Tongue (tissue), 2 donors: ENCODE data around the gene CABYR. TPM values are rescaled to one million over a fixed set of nuclear protein-coding genes. Genes with fewer than 3 reads are reported as not detected.
A peak's percentile ranks its signal among the peaks of the same experiment; 100 is the strongest.

Experiments
- DNase-seq: peaks from one replicate; pipeline ENCODE4 v3.0.0-alpha.2; 2015
- total RNA-seq: library from RNA; depleted of rRNA; stranded (reverse); fragments of >200 nt; gene quantifications from one replicate; pipeline ENCODE4 v1.2.3, GENCODE V29; 2014

Gene CABYR, protein sequence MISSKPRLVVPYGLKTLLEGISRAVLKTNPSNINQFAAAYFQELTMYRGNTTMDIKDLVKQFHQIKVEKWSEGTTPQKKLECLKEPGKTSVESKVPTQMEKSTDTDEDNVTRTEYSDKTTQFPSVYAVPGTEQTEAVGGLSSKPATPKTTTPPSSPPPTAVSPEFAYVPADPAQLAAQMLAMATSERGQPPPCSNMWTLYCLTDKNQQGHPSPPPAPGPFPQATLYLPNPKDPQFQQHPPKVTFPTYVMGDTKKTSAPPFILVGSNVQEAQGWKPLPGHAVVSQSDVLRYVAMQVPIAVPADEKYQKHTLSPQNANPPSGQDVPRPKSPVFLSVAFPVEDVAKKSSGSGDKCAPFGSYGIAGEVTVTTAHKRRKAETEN
- total RNA-seq, result 0.41 TPM

DNA sequence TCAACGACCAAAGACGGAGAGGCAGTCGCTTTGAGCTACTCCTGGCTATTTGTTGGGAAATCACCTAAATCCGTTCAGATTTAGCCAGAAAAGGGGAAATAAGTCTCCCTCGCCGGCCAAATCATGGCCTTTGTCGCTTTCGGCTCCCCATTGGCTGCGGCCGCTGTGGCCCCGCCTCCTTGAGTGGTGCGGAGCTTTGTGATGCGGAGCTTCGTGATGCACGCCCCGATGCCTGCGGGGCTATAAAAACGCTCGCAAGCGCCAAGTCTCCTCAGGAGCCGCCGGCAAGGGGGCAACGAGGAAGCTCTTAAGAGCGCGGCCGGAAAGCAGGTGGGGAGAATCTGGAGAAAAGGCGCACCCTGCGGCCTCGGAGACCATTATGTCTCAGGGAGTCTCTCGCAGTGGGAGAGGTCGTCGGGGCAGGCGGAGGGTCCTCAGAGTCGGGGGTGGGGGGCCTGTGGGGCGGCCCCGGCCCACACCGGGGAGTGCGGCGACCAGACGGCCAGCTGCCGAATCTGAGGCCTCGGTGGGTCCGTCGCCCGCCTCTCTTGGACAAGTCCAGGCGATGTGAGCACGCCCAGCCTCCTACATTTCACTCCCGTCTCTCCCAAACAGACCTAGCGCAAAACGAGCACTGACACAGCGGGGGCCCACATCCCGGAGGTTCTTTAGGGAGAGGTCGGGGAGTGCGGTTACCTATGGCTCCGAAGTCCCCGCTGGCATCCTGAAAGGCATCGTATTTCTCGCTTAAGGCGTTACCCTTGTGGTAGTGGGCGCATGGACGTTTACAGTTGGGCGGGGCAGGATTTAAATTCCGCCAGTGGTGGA is at the start of gene CABYR:
Gene CABYR (plus strand): TSS at position 274 of the 828 bp plus-strand sequence. CDS start 4,053 bp downstream, outside the sequence.
- peak; percentile 84 for DNase-seq

DNA sequence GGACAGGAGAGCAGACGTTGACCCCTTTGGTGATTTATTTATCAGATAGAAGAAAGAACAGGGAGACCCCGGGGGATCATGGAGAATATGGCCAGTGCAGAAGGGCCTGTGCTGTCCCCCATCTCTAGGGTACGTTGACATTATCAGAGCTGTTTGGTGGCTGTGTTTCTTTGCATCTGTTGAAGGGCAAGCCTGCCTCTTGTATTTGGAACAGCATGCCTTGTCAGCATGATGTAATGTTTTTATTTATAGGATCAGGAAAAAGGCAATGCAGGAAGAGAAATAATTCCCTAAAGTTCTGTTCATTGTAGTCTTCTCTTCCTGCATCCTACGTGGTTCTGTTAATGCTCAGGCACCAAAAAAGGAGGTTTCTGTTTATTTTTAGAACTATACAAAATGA is 49.8 kb upstream of the CABYR start:
- DNase-seq, result peak; percentile 33

DNA sequence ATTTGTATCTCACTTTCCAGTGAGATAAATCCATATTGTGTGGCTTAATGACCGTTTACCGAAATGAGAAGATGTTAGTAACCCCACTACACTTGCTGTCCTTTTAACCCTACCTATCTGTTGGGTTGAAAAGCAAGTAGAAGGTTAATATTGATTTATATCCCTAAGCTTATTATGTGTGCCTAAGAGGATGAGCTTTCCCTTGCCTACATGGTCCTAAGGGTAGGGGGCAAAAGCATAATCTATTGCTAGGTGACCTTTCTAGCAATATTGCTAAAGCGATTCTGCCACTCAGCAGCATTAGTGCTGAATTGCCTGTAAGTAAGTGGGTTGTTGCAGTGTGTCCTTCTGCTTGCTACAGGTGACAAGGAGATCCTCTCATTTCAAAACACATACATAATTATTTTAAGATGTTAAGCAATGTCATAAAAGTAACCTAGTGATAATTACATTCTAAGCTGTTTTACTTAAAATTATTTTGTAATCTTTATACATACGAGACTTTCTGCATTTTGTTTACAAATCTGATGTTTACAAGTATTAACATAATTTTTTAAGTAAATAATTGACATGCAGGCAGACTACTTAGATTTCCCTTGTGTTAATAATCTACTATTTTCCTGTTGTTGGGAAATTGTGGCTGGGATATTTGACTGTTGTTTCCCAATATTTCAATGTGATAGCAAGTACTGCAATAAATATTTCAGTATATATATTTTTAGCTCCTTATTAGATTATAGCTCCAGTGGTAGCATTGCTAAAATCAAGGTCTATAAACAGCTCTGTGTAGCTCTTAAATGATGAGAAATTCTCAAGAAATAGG is 49.1 kb upstream of the CABYR start:
- no peak for DNase-seq

DNA sequence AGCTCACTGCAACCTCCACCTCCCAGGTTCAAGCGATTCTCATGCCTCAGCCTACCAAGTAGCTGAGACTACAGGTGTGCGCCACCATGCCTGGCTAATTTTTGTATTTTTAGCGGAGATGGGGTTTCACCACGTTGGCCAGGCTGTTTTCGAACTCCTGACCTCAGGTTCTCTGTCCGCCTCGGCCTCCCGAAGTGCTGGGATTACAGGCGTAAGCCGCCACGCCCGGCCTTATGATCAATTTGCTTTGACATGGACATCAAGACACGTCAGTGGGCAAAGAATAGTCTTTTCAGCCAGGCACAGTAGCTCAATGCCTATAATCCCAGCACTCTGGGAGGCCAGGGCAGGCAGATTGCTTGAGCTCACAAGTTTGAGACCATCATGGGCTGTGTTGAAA is 48.0 kb upstream of the CABYR start:
- DNase-seq, result no peak

DNA sequence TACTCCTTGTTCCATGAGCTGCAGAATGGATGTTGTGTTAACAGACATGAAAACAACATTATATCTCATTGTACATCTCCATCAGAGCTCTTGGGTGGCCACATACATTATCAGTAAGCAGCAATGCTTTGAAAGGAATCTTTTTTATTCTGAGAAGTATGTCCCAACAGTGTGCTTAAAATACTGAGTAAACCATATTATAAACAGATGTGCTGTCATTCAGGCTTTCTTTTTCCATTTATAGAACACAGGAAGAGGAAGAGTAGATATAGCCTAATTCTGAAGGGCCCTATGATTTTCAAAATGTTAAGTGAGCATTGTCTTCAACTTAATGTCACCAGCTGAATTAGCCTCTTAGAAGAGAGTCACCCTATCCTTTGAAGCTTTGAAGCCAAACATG is 44.3 kb upstream of the CABYR start:
- no peak for DNase-seq

DNA sequence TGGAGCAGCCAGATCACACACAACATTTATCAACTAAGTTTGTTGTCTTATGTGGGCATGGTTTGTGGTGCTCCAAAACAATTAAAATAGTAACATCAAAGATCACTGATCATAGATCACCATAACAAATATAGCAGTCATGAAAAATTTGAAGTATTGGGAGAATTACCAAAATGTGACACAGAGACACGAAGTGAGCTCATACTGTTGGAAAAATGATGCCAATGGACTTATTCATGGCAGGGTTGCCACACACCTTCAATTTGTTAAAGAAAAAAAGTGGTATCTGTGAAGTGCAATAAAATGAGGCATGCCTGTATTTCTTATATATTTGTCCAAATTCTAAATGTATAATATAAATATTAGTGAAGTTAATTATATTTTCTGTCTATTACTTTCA is 42.9 kb upstream of the CABYR start:
- DNase-seq, result no peak

DNA sequence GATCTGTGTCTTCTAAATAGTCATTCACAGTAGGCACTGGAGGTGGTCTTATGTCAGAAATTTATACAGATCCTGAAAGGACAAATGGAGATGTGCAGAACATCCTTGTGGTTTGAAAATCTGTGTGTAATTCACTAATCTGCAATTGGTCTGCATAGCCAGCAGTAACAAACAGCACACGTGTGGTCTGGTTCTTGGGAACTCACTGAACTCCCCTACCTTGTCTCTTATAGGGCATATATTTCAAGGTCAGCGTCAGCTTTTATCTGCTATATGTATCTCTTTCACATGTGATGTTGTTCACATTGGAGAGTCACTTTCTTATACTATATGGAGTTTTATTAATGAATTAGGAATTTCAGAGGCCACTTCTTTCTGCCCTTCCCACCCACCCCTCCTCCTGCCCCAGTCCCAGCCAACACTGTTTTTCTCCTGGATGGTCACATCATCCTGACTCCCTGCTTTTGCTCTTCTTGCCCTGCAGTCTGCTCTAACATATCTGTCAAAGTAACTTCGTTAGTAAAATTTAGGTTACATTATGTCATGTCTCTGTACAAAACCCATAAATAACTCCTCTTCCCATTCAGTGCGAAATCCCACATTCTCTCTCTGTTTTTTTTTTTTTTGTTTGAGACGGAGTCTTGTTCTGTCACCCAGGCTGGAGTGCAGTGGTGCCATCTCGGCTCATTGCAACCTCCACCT is 35.4 kb upstream of the CABYR start:
- no peak for DNase-seq

DNA sequence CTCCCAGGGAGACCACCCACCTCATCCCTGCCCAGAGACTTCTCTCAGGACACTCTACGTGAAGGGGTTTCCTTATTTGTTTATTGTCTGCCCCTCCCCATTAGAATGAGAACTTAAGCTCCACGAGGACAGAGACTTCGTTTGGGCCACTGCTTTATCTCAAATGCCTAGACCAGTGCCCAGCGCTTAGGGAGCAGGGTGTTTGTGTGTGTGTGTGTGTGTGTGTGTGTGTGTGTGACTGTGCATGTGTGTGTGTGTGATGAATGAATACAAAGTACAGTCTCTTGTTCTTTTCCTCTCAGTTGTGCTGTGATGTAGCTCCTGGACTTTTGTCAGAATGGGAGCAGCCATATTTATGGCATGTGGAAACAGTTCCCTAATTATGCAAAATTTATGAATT is 34.4 kb upstream of the CABYR start:
- no peak for DNase-seq

DNA sequence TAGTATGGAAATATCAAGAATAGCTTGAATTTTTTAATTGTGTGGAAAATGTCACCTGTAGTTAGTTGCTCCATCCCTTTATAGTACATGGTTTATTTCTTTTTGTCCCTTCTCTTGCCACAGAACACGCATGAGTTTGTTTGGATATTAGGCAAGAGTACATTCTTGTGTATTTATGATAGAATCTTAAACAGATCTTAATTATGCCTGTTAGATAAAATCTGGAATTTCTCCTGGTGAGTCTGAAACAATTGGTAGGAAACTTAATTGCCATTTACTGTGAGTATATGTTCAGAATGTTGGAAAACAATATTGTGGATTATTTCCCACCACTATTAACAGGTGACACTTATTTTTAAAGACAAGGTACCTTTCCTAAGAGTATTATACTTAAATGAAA is 30.2 kb upstream of the CABYR start:
- DNase-seq, result no peak

DNA sequence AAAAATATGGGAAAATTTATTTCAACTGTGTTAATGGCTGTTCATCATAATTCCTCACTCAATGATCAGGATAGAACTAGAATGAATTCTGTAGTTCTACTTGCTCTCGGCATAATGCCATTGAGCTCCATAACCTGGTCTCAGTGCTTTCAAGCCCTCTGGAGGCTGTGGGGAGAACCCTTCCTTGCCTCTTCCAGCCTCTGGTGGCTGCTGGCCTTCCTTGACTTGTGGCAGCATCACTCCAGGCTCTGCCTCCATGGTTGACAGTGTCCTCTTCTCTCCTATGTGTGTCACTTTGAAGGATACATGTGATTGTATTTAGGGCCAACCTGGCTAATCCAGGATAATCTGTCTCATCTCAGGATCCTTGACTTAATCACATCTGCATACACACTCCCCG is 26.9 kb upstream of the CABYR start:
- DNase-seq, result no peak

DNA sequence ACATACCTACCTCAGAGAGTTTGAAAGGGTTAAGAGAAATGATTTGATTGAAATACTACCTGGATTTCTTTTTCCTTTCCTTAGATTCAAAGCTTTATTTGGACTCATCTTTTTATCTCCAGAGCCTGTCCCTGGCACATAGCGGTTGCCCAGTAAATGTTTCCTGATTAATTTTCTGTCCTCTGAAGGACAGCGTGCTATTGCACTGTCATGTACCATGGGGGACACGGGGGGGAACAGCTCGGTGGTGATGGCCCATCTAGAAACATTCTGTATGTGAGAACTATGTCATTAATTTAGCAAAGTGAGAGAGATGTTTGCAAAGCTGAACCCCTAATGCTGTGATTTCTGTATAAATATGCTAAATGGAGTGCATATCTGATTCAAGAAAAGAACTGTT is 26.4 kb upstream of the CABYR start:
- no peak for DNase-seq

DNA sequence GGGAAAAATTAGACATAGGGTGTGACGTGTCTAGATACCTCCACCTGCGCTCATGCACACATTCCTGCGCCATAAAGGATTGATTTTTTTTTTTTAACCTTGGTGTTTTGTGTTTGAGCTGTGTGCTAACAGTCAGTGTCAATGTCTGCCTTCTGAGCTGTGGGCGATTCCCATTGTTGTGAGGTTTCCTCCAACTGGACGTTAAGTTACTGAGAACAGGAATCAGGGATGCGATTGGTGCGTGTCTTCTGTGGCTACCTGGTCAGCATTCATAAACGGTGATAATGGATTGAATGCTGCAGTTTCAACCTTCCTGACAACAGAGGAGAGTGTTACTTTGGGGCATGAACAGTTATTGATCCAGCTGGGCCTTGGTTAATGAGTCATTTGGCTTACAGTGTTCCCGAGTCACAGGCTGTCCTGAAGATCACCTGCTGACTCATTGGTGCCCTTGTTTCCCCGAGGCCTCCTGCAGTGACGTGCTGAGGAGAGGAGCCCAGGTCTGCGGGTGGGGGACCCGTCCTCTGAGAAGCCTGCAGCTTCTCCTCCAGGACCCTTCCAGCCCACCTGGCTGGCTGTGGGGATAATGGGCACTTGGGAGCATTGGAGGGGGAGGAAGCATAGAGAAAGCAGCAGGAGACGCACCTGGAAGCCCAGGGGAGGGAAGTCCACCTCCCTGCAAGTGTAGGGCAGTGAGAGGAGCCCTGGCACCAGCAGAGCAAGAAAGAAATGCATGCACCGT is 25.8 kb upstream of the CABYR start:
- DNase-seq, result no peak

DNA sequence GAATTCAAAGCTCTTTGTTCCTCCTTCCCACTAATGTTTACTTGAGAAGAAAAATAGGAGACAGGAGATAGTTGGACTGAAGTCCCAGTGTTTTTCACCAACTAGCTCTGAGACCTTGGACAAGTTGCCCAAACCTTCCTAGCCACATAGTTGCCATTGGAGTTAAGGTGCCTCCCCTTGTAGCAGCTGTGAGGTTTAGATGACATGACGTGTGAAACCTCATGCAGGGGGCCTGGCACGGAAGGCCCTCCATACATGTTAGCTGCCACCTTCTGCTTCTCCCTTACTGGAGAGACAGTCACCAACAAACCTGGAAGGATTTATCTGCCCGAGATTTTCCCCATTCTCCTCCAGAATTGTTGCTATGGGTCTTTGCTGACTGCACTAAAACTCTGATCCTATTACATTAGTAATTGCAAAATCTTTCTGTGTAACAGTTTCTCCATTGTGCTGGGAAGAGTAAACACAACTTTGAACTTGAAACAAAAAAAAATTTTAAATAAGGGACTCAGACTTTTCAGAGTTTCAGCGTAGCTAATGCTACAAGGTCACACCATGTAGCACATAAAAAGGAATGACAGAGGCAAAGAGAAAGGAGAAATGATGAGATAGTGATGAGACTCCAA is 23.8 kb upstream of the CABYR start:
- DNase-seq, result no peak

DNA sequence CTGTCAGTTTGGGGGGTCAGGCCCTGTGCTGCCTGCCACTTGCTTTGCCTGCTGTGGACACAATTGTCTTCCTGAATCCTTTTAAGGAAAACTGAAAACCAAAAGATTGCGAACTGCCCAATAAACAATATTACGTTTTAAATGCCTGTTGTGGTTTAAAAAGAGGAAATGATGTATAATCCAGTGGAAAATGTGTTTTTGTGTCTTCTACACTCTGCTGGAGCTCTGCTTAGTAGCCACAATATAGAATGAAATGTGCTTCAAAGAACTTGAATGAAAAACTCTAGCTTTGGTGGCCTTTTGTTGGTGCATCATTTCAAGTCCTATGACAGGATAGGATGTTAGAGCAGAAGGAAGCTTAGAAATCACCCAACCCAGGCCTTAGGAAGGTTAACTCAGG is 23.2 kb upstream of the CABYR start:
- DNase-seq, result no peak

DNA sequence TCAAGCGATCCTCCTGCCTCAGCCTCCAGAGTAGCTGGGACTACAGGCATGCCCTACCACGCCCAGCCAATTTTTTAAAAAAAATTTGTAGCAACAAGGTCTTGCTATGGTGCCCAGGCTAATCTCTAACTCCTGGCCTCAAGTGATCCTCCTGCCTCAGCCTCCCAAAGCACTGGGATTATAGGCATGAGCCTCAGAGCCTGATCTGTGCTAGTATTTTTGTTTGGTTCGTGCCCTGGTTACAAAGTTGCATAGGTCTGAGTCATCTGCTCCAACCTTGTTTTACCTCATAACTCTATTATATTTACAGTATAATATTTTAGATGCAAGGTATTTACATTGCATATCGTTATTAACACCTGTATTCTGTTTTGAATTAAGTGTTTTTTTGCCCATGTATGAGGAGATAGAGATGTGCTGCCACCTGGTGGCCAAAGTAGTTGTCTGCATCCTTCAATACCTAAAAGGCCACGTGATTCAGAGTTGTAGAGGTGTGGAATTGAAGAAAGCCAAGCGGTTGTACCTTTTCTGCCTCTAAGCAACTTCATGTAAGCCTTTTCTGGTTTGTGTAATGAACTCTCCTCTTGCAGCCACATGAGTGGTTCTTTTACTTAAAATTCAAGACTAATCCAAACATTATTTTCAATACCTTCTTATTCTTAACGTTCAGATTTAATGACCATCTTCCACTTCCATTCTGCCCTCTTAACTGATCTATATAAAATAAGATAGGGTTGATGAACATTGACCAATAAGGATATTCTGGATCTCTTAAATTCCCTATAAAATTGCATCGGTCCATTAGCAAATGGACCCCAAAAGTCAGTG is 19.9 kb upstream of the CABYR start:
- DNase-seq, result peak; percentile 90

DNA sequence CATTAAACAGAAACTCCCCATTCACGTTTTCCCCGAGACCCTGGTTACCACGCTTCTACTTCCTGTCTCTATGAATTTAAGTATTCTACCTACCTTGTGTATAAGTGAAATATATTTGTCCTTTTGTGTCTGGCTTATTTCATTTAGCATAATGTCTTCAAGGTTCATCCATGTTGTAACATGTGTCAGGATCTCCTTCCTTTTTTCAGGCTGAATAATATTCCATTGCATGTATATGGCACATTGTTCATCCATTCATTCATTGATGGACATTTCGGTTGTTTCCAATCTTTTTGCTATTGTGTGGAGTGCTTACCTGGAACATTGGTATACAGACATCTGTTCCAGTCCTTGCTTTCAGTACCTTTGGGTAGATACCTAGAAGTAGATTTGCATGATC is 18.2 kb upstream of the CABYR start:
- DNase-seq, result no peak

DNA sequence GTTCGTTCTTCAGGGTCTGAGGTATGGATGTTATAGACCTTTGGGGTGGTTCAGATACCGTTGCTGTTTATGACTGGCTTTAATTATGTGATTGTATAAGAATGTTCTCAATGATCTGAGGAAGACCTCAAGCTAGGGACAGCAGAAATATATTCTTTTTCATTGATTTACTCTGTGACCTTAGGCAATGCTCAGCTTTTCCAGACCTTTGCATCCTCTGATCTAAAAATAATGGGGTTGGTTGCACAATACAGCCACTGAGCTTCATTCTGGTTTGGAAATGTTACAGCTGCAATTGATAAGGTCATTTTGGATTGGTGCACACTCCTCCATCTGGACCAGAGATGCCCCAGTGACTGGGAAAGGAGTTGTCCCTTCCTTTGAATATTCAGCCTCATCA is 17.2 kb upstream of the CABYR start:
- DNase-seq, result no peak

DNA sequence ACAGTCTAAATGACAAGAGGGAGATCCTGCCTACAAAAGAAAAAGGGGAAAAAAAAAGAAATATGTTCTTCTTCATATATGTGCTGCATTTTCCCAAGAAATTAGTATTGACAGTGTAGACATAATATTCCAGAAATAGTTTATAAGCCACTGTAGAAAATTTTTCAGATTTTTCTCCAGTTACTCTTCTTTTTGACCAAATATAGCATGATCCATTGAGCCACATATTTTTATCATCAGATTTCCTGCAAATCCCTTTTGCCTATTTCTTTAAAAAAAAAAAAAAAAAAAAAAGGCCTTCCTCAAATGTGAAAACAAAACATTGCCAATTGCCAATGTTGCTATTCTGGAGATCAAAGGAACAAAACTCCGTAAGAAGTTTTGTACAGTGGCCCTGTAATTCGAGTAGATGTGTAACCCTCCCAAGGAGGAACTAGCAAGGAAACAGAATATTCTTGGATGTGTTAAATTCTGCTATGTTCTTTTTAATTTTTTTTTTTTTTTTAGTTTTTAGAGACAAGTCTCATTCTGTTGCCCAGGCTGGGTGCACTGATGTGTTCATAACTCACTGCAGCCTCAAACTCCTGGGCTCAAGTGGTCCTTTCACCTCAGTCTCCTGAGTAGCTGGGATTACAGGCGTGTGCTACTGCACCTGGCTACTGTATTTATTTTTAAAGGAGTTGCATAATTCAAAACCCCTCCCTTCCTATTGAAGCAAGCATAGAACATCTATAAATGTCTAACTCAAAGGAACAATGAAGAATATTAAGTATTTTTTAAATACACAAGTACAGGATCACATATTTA is 12.5 kb upstream of the CABYR start:
- no peak for DNase-seq

DNA sequence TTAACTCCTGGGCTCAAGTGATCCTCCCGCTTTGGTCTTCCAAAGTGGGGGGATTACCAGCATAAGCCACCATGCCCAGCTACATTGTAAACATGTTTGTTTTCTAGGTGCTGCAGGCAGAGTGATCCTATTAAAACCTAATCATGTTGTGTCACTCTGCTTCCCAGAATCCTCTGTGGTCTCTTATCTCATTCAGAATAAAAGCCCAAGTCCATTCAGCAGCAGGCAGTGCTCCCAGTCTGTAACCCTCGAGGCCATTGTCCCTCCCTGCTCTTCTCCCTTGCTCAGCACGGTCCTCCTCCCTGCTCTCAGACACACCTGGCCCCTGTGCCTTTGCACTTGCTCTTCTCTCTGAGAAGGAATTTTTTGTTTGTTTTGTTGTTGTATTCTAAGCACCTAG is 11.1 kb upstream of the CABYR start:
- no peak for DNase-seq
